T-helper 1 cell treated with Interleukin-12 subunit alpha and Interleukin-12 subunit beta and Interleukin-4 antibody, amounts not matched to agents 30 ng/mL and 1 ng/mL, for 36 hours (primary cell): ENCODE results near the gene MAGEA11. TPM values are rescaled to one million over a fixed set of nuclear protein-coding genes. Genes with fewer than 3 reads are reported as not detected.
"Not testable (repeated sequence)": the region's sequence is repeated elsewhere in the genome, so short reads cannot be mapped to it uniquely, and the experiment has no call there.

Source experiments
- intact Hi-C: fragments of 100-400 bp; cut with micrococcal nuclease; formaldehyde crosslinking; loops from one replicate; pipeline ENCODE4 v1.15.1; 2024
- total RNA-seq: library from RNA; stranded (reverse); gene quantifications from 2 replicates; pipeline ENCODE4 v1.2.3, GENCODE V29; 2022

MAGEA11 gene
- total RNA-seq, 1 donor from 2014 or later: not detected

DNA sequence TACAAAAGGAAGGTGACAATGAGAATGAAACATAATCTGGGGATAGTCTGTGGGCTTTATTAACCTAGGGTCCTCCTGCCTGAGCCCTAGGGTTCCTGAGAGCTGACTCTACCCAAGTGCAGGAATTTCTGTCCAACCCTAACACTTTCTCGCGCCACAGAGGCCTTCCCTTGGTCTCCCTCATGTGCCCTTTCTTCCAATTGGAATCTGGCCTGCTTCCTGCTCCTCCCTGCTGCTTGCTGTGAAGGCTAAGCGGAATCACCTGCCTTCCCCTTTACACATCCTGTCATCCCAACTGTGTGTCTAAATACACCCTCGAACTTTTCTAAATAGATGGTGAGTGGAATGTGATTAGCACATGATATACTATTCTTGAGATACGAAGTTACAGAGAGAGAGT, 5.9 kb downstream of the MAGEA11 start:
- intact Hi-C loops: no loop called here

- intact Hi-C loops: no loop called here
These were observed 6.9 kb downstream of the MAGEA11 start for GRCh38 chrX:149718757-149719156.

GRCh38 chrX:149720021-149720689, 8.3 kb downstream of the MAGEA11 start:
- intact Hi-C loops: no loop called here

GRCh38 chrX:149721241-149721640, 9.4 kb downstream of the MAGEA11 start:
- intact Hi-C loops: not testable (repeated sequence)

- intact Hi-C loops: no loop called here
These were observed 9.9 kb downstream of the MAGEA11 start for GRCh38 chrX:149721778-149722177.

GRCh38 chrX:149723583-149724118, 11.8 kb downstream of the MAGEA11 start:
- intact Hi-C loops: not testable (repeated sequence)

GRCh38 chrX:149727308-149727707, 15.4 kb downstream of the MAGEA11 start:
- intact Hi-C loops: not testable (repeated sequence)

- intact Hi-C loops: not testable (repeated sequence)
These were observed 30.4 kb downstream of the MAGEA11 start for GRCh38 chrX:149742269-149742668.

- intact Hi-C loops: not testable (repeated sequence)
These were observed 34.6 kb downstream of the MAGEA11 start for GRCh38 chrX:149746390-149747007.

- intact Hi-C loops: no loop called here
These were observed 45.6 kb downstream of the MAGEA11 start for GRCh38 chrX:149757206-149758067.

DNA sequence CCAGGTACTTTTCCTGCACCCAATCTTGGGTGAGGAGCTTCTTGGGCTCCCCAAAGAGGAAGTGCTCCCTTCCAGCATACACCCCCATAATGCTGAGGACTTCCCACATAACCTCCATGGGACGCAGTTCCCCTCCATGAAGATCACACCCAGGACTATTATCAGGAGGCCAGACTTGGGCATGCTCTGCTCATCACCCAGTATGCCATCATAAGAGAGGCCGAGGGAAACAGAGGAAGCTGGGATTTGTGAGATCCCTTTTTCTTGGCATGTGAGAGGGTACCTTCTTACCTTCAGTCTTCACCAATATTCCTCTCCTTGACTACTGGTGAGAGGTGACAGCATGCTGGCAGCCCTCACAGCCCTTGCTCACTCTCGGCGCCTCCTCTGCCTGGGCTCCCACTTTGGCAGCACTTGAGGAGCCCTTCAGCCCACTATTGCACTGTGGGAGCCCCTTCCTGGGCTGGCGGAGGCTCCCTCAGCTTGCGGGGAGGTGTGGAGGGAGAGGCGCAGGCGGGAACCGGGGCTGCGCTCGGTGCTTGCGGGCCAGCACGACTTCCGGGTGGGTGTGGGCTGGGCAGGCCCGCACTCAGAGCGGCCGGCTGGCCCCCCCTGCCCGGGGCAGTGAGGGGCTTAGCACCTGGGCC, 46.3 kb downstream of the MAGEA11 start:
- intact Hi-C loops: no loop called here

- intact Hi-C loops: not testable (repeated sequence)
These were observed 46.8 kb downstream of the MAGEA11 start for GRCh38 chrX:149758715-149759078.

GRCh38 chrX:149759824-149760223, 48.0 kb downstream of the MAGEA11 start:
- intact Hi-C loops: no loop called here

DNA sequence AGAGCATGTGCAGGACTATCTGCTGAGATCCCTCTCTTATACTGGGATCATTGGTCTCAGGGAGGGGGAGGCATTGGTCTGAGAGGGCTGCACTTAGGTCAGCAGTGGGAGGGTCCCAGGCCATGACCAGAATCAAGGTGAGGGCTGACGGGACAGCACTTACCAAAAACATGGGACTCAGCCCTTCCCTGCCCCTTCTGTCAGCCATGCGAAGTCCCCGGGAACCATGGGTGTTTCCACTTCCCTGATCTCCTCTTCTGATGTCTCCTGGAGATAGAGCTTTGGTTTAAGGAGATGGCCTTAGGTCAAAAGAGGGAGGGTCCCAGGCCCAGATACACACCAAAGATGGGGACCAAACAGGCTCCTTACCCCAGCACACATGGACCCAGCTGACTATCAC, 49.1 kb downstream of the MAGEA11 start:
- intact Hi-C loops: no loop called here

GRCh38 chrX:149761858-149762674, 50.2 kb downstream of the MAGEA11 start:
- intact Hi-C loops: not testable (repeated sequence)

DNA sequence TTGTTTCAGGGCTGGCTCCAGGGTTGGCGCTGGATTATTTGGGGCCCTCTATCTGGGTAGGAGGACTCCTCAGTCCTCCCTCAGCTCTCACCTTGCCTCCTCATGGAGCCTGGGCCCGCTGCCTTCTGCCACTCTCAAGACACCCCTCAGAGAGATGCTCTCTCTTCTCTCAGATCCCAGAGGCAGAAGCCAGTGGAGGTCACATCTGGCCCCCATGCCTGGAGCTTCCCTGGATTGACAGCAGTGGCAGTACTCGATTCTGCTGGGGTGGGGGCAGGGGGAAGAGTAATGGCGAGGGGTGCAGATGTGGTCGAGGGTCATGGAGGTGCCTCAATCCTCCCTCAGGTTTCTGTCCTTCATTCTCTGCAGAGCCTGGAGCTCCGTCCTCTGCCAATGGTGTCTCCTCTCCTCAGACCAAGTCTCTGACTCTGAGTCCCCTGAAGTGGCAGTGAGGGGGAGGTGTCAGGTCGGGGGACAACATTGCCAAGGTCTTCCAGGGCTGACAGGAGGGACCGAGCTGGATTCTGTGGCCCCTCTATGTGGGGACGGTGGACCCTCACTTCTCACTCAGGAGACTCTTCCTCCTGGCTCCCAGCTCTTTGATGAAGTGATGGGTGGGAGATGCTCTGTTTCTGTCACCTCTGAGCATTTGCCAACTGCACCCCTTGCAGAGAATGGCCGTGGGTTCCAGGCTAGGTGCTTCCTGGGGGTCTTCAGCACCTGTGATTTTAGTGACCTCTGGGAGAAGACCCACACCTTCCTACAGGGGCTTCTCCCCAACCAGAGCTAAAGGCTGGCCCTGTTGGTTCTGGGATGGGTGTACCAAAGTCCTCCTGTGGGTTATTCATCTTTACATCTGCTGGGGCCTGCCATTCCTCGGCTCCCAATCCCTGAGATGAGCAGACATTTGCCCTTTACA, 51.1 kb downstream of the MAGEA11 start:
- intact Hi-C loops: no loop called here
